ENCODE data around the gene ARFGEF2.

DNA sequence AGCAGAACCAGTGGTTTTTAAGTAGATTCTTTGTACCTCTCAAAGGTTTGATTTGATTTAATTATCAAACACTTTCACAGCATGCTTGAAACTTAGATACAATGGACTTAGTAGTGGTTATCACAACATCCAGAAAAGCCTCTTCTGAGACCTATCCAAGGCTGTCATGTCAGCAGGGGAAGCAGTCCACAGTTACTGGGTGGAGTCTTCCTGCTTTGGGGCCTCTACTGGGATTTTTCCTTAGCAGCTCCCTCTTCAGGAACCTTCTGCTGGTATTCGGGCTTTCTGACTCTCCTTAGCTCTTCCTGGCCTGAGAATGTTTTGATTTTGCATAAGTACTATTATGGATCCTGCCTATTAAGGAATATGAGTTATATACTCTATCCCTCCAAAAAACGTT lies 36.0 kb downstream of the ARFGEF2 start:
- no peak for TF ChIP-seq POLR2A (IDR thresholded peaks at IDR 0.05; ENCODE audit: low read length)
- TF ChIP-seq GATA1 (IDR thresholded peaks at IDR 0.05; ENCODE audit: low read depth, low read length): no peak

Measured in erythroblast (primary cell).